Endometrial microvascular endothelial cells (primary cell): ENCODE results near the gene DNAH6. TPM values are rescaled to one million over a fixed set of nuclear protein-coding genes. Genes with fewer than 3 reads are reported as not detected.
"Not testable (repeated sequence)": the region's sequence is repeated elsewhere in the genome, so short reads cannot be mapped to it uniquely, and the experiment has no call there.

Experiments
- in situ Hi-C: cut with HindIII; loops from 2 replicates; pipeline ENCODE4 v1.10.0; 2017; ENCODE audit warnings: low sequenced_read_pairs, low pct_unique_long_range_greater_than_20kb; ENCODE audit errors: inconsistent ontology term
- total RNA-seq: library from RNA; depleted of rRNA; stranded (reverse); fragments of >200 nt; gene quantifications from one replicate; pipeline ENCODE4 v1.2.3, GENCODE V29; 2015; ENCODE audit errors: inconsistent ontology term

The DNAH6 gene
- total RNA-seq, 1 donor from 2014 or later: 0.19 TPM

- in situ Hi-C loops: no loop called here
Measured at GRCh38 chr2:84723831-84724230, 207.5 kb downstream of the DNAH6 start.

GRCh38 chr2:84725717-84726116, 209.4 kb downstream of the DNAH6 start:
- in situ Hi-C loops: no loop called here

GRCh38 chr2:84727315-84727714, 211.0 kb downstream of the DNAH6 start:
- in situ Hi-C loops: no loop called here

GRCh38 chr2:84729224-84729623, 212.9 kb downstream of the DNAH6 start:
- in situ Hi-C loops: no loop called here

- in situ Hi-C loops: no loop called here
Measured at GRCh38 chr2:84731185-84731584, 214.9 kb downstream of the DNAH6 start.

GRCh38 chr2:84732897-84733778, 216.8 kb downstream of the DNAH6 start:
- in situ Hi-C loops: no loop called here

- in situ Hi-C loops: no loop called here
Measured at GRCh38 chr2:84735389-84735788, 219.1 kb downstream of the DNAH6 start.

GRCh38 chr2:84741182-84741822, 225.0 kb downstream of the DNAH6 start:
- in situ Hi-C loops: no loop called here

GRCh38 chr2:84748341-84748740, 232.0 kb downstream of the DNAH6 start:
- in situ Hi-C loops: no loop called here

GRCh38 chr2:84749442-84749841, 233.1 kb downstream of the DNAH6 start:
- in situ Hi-C loops: no loop called here

- in situ Hi-C loops: no loop called here
Measured at GRCh38 chr2:84755096-84755495, 238.8 kb downstream of the DNAH6 start.

- in situ Hi-C loops: no loop called here
Measured at GRCh38 chr2:84757648-84758047, 241.3 kb downstream of the DNAH6 start.

- in situ Hi-C loops: no loop called here
Measured at GRCh38 chr2:84766791-84767190, 250.5 kb downstream of the DNAH6 start.

GRCh38 chr2:84768840-84769239, 252.5 kb downstream of the DNAH6 start:
- in situ Hi-C loops: no loop called here

GRCh38 chr2:84770280-84770679, 254.0 kb downstream of the DNAH6 start:
- in situ Hi-C loops: no loop called here

GRCh38 chr2:84771251-84771650, 255.0 kb downstream of the DNAH6 start:
- in situ Hi-C loops: no loop called here

- in situ Hi-C loops: not testable (repeated sequence)
Measured at GRCh38 chr2:84773562-84773961, 257.3 kb downstream of the DNAH6 start.

- in situ Hi-C loops: no loop called here
Measured at GRCh38 chr2:84776011-84776410, 259.7 kb downstream of the DNAH6 start.

- in situ Hi-C loops: no loop called here
Measured at GRCh38 chr2:84778911-84779690, 262.8 kb downstream of the DNAH6 start.

GRCh38 chr2:84779781-84780180, 263.5 kb downstream of the DNAH6 start:
- in situ Hi-C loops: no loop called here
